ENCODE results near the gene CADM1.

The CADM1 gene

GRCh38 chr11:115527534-115528125 is 23.4 kb upstream of the CADM1 start:
- H2AFZ ChIP-seq (ENCODE audit: low read depth, low read length), result no peak overlapping the region
- no peaks in the 10 kb centered on the region for H3K36me3 ChIP-seq (ENCODE audit: insufficient read depth, low read length)
- H3K9me3 ChIP-seq (ENCODE audit: low read length), result no peaks in the 10 kb centered on the region
- H3K4me1 ChIP-seq (ENCODE audit: insufficient read depth, low read length), result no peaks in the 10 kb centered on the region
- H3K27me3 ChIP-seq (ENCODE audit: insufficient read depth, low read length), result peaks cover 10% of the 10 kb centered on the region
- H3K4me3 ChIP-seq (ENCODE audit: low read length), result no peak overlapping the region

GRCh38 chr11:115525531-115526006 is 21.4 kb upstream of the CADM1 start:
- H3K36me3 ChIP-seq (ENCODE audit: insufficient read depth, low read length), result no peaks in the 10 kb centered on the region
- H3K4me3 ChIP-seq (ENCODE audit: low read length), result no peak overlapping the region
- no peak overlapping the region for H2AFZ ChIP-seq (ENCODE audit: low read depth, low read length)
- H3K27me3 ChIP-seq (ENCODE audit: insufficient read depth, low read length), result peaks cover 5% of the 10 kb centered on the region
- no peaks in the 10 kb centered on the region for H3K9me3 ChIP-seq (ENCODE audit: low read length)
- no peaks in the 10 kb centered on the region for H3K4me1 ChIP-seq (ENCODE audit: insufficient read depth, low read length)

GRCh38 chr11:115524572-115524971 is 20.4 kb upstream of the CADM1 start:
- Histone ChIP-seq H3K9me3 (ENCODE audit: low read length) (no peaks in the 10 kb centered on the region), H3K27me3 (ENCODE audit: insufficient read depth, low read length) (peaks cover 3% of the 10 kb centered on the region), H3K36me3 (ENCODE audit: insufficient read depth, low read length) (no peaks in the 10 kb centered on the region), H2AFZ (ENCODE audit: low read depth, low read length) (no peak overlapping the region), H3K4me1 (ENCODE audit: insufficient read depth, low read length) (no peaks in the 10 kb centered on the region), H3K4me3 (ENCODE audit: low read length) (no peak overlapping the region)

- H3K4me3 ChIP-seq (ENCODE audit: low read length), result no peak overlapping the region
- peaks cover 3% of the 10 kb centered on the region for H3K27me3 ChIP-seq (ENCODE audit: insufficient read depth, low read length)
- no peaks in the 10 kb centered on the region for H3K9me3 ChIP-seq (ENCODE audit: low read length)
- H3K4me1 ChIP-seq (ENCODE audit: insufficient read depth, low read length), result no peaks in the 10 kb centered on the region
- H2AFZ ChIP-seq (ENCODE audit: low read depth, low read length), result no peak overlapping the region
- no peaks in the 10 kb centered on the region for H3K36me3 ChIP-seq (ENCODE audit: insufficient read depth, low read length)
These were observed 19.6 kb upstream of the CADM1 start for GRCh38 chr11:115523727-115524399.

- Histone ChIP-seq H3K27me3 (ENCODE audit: insufficient read depth, low read length) (peaks cover 3% of the 10 kb centered on the region), H3K36me3 (ENCODE audit: insufficient read depth, low read length) (no peaks in the 10 kb centered on the region), H3K9me3 (ENCODE audit: low read length) (no peaks in the 10 kb centered on the region), H3K4me1 (ENCODE audit: insufficient read depth, low read length) (no peaks in the 10 kb centered on the region), H3K4me3 (ENCODE audit: low read length) (no peak overlapping the region), H2AFZ (ENCODE audit: low read depth, low read length) (no peak overlapping the region)
These were observed 18.1 kb upstream of the CADM1 start for GRCh38 chr11:115522302-115522701.

GRCh38 chr11:115521825-115522224 is 17.6 kb upstream of the CADM1 start:
- H3K27me3 ChIP-seq (ENCODE audit: insufficient read depth, low read length), result peaks cover 3% of the 10 kb centered on the region
- no peaks in the 10 kb centered on the region for H3K36me3 ChIP-seq (ENCODE audit: insufficient read depth, low read length)
- no peaks in the 10 kb centered on the region for H3K4me1 ChIP-seq (ENCODE audit: insufficient read depth, low read length)
- no peak overlapping the region for H3K4me3 ChIP-seq (ENCODE audit: low read length)
- no peak overlapping the region for H2AFZ ChIP-seq (ENCODE audit: low read depth, low read length)
- H3K9me3 ChIP-seq (ENCODE audit: low read length), result no peaks in the 10 kb centered on the region

- Histone ChIP-seq H2AFZ (ENCODE audit: low read depth, low read length) (no peak overlapping the region), H3K27me3 (ENCODE audit: insufficient read depth, low read length) (peaks cover 12% of the 10 kb centered on the region), H3K4me1 (ENCODE audit: insufficient read depth, low read length) (no peaks in the 10 kb centered on the region), H3K9me3 (ENCODE audit: low read length) (no peaks in the 10 kb centered on the region), H3K4me3 (ENCODE audit: low read length) (no peak overlapping the region), H3K36me3 (ENCODE audit: insufficient read depth, low read length) (no peaks in the 10 kb centered on the region)
These were observed 14.9 kb upstream of the CADM1 start for GRCh38 chr11:115518983-115519628.

GRCh38 chr11:115515647-115516395 is 11.6 kb upstream of the CADM1 start:
- Histone ChIP-seq H3K4me1 (ENCODE audit: insufficient read depth, low read length) (no peaks in the 10 kb centered on the region), H2AFZ (ENCODE audit: low read depth, low read length) (no peak overlapping the region), H3K9me3 (ENCODE audit: low read length) (no peaks in the 10 kb centered on the region), H3K36me3 (ENCODE audit: insufficient read depth, low read length) (no peaks in the 10 kb centered on the region), H3K4me3 (ENCODE audit: low read length) (no peak overlapping the region), H3K27me3 (ENCODE audit: insufficient read depth, low read length) (peaks cover 21% of the 10 kb centered on the region)

GRCh38 chr11:115506954-115507675 is 2.9 kb upstream of the CADM1 start:
- Histone ChIP-seq H3K9me3 (ENCODE audit: low read length) (no peaks in the 10 kb centered on the region), H3K36me3 (ENCODE audit: insufficient read depth, low read length) (no peaks in the 10 kb centered on the region), H3K4me1 (ENCODE audit: insufficient read depth, low read length) (peaks cover 12% of the 10 kb centered on the region), H3K27me3 (ENCODE audit: insufficient read depth, low read length) (peaks cover 32% of the 10 kb centered on the region), H3K4me3 (ENCODE audit: low read length) (no peak overlapping the region), H2AFZ (ENCODE audit: low read depth, low read length) (no peak overlapping the region)

GRCh38 chr11:115505175-115505574 is 960 bp upstream of the CADM1 start:
- Histone ChIP-seq H3K27me3 (ENCODE audit: insufficient read depth, low read length) (peaks cover 23% of the 10 kb centered on the region), H3K4me3 (ENCODE audit: low read length) (peak overlapping the region; percentile 95), H2AFZ (ENCODE audit: low read depth, low read length) (peak overlapping the region; percentile 50), H3K9me3 (ENCODE audit: low read length) (no peaks in the 10 kb centered on the region), H3K36me3 (ENCODE audit: insufficient read depth, low read length) (no peaks in the 10 kb centered on the region), H3K4me1 (ENCODE audit: insufficient read depth, low read length) (peaks cover 31% of the 10 kb centered on the region)

GRCh38 chr11:115503886-115504275 is 334 bp downstream of the CADM1 start:
- Histone ChIP-seq H3K27me3 (ENCODE audit: insufficient read depth, low read length) (peaks cover 16% of the 10 kb centered on the region), H3K4me1 (ENCODE audit: insufficient read depth, low read length) (peaks cover 32% of the 10 kb centered on the region), H3K9me3 (ENCODE audit: low read length) (no peaks in the 10 kb centered on the region), H2AFZ (ENCODE audit: low read depth, low read length) (peak overlapping the region; percentile 99), H3K36me3 (ENCODE audit: insufficient read depth, low read length) (no peaks in the 10 kb centered on the region), H3K4me3 (ENCODE audit: low read length) (peak overlapping the region; percentile 95)

GRCh38 chr11:115503083-115503885 is 931 bp downstream of the CADM1 start:
- no peaks in the 10 kb centered on the region for H3K9me3 ChIP-seq (ENCODE audit: low read length)
- peak overlapping the region; percentile 95 for H3K4me3 ChIP-seq (ENCODE audit: low read length)
- peaks cover 11% of the 10 kb centered on the region for H3K27me3 ChIP-seq (ENCODE audit: insufficient read depth, low read length)
- H2AFZ ChIP-seq (ENCODE audit: low read depth, low read length), result peak overlapping the region; percentile 99
- H3K4me1 ChIP-seq (ENCODE audit: insufficient read depth, low read length), result peaks cover 32% of the 10 kb centered on the region
- no peaks in the 10 kb centered on the region for H3K36me3 ChIP-seq (ENCODE audit: insufficient read depth, low read length)

Measured in neuron (in vitro differentiated cells).